Body of pancreas (tissue), 4 donors: ENCODE data around the gene CLDN3. TPM values are rescaled to one million over a fixed set of nuclear protein-coding genes. Genes with fewer than 3 reads are reported as not detected.

Experiments used
- ATAC-seq: fragments of 150-250 bp; one replicate; pipeline ENCODE4 v1.9.1; 2016
- DNase-seq, 4 donors: peaks; one replicate each; pipeline ENCODE4 v3.0.0-alpha.2; 2019
- H3K27ac ChIP-seq, 4 donors: fragments of 200-600 bp; sonication (generic); 1 replicate in 3 of 4; 2 replicates in 1 of 4; pipeline versions ENCODE4 v1.5.1 to v1.6.1; 2016 to 2019; ENCODE audit warnings: mild to moderate bottlenecking in 1 of 4, mixed read lengths in 1 of 4, moderate library complexity in 1 of 4
- H3K27me3 ChIP-seq, 2 donors: fragments of 200-600 bp; sonication (generic); one replicate each; pipeline ENCODE4 v1.6.0; 2016; ENCODE audit warnings: mild to moderate bottlenecking in 1 of 2
- H3K36me3 ChIP-seq, 2 donors: fragments of 200-600 bp; sonication (generic); replicated peaks in 1 of 2; 2 replicates each; pipeline ENCODE4 v1.5.1; 2016; ENCODE audit warnings: low read depth in 2 of 2; ENCODE audit not compliant: insufficient read depth in 1 of 2
- H3K4me1 ChIP-seq: fragments of 200-600 bp; sonication (generic); one replicate; pipeline ENCODE4 v1.6.0; 2016
- H3K4me3 ChIP-seq, 2 donors: fragments of 200-600 bp; sonication (generic); 1 replicate in 1 of 2; 2 replicates in 1 of 2; pipeline ENCODE4 v1.5.1; 2016 to 2019
- H3K9me3 ChIP-seq, 3 donors: fragments of 200-600 bp; sonication (generic); 1 replicate in 2 of 3; 2 replicates in 1 of 3; pipeline ENCODE4 v1.5.1; 2016
- CTCF ChIP-seq, 7 experiments: fragments of 450-650 bp in 4 of 7; fragments of 200-600 bp in 3 of 7; sonication (generic) in 3 of 7; IDR thresholded peaks; one replicate each; pipeline ENCODE4 v1.5.1; 2016 to 2019; ENCODE audit warnings: antibody characterized with exemption in 7 of 7
- POLR2A ChIP-seq, 3 donors: fragments of 450-650 bp; IDR thresholded peaks; one replicate each; pipeline ENCODE4 v1.6.1; 2016; ENCODE audit warnings: antibody characterized with exemption in 3 of 3, mild to moderate bottlenecking in 2 of 3
- WGBS, 2 donors: methylation state at CpG; one replicate each; pipeline ENCODE4 v1.1.5; 2017; 5-methylcytosine and 5-hydroxymethylcytosine counted together
- intact Hi-C: fragments of 100-400 bp; cut with DNase I; formaldehyde crosslinking; loops from one replicate; pipeline ENCODE4 v1.15.1; 2023
- total RNA-seq, 2 donors: library from RNA; depleted of rRNA; stranded (reverse); fragments of >200 nt; gene quantifications; one replicate each; pipeline ENCODE4 v1.1.0, GENCODE V29; 2016

The CLDN3 gene
- total RNA-seq, 2 donors from 2014 or later, result 94.2 to 150 TPM

- 45 to 52% methylated on average over 7 to 12 of the region's 16 CpGs for WGBS, 2 donors
- no peaks in the 10 kb centered on the region for H3K9me3 ChIP-seq
- DNase-seq (peak; percentile 88 to 95 (median 92)), ATAC-seq (peak; percentile 62)
- no peaks in the 10 kb centered on the region for H3K27me3 ChIP-seq
- peak; percentile 32 to 57 (median 56) for TF ChIP-seq POLR2A (IDR thresholded peaks at IDR 0.05)
- peak; percentile 79 to 98 (median 95) for TF ChIP-seq CTCF (IDR thresholded peaks at IDR 0.05)
- H3K4me3 ChIP-seq, result no peak overlapping the region
- H3K4me1 ChIP-seq, result peaks cover 46% of the 10 kb centered on the region
- H3K27ac ChIP-seq, result peak overlapping the region; percentile 66 to 82 (median 76)
- intact Hi-C loops, result no loop called here
- H3K36me3 ChIP-seq, result peaks cover 0 to 7% of the 10 kb centered on the region in 2 donors
Observed at GRCh38 chr7:73734619-73735527, 35.2 kb downstream of the CLDN3 start.

- H3K4me3 ChIP-seq, result no peak overlapping the region
- H3K27me3 ChIP-seq, result no peaks in the 10 kb centered on the region
- ATAC-seq, result no peak
- H3K9me3 ChIP-seq, result no peaks in the 10 kb centered on the region
- no peak for TF ChIP-seq CTCF (IDR thresholded peaks at IDR 0.05)
- H3K27ac ChIP-seq, result no peak overlapping the region
- DNase-seq, result no peak
- WGBS, 2 donors, result 38 to 63% methylated on average over 1 to 2 of the region's 2 CpGs
- intact Hi-C loops, result no loop called here
- H3K4me1 ChIP-seq, result peaks cover 30% of the 10 kb centered on the region
- peaks cover 0 to 7% of the 10 kb centered on the region in 2 donors for H3K36me3 ChIP-seq
Observed at GRCh38 chr7:73732397-73732796, 37.7 kb downstream of the CLDN3 start.

GRCh38 chr7:73730485-73730884 is 39.6 kb downstream of the CLDN3 start:
- no peaks in the 10 kb centered on the region for H3K27me3 ChIP-seq
- 25 to 34% methylated on average over 3 of the region's 3 CpGs for WGBS, 2 donors
- intact Hi-C loops, result no loop called here
- H3K4me3 ChIP-seq, result no peak overlapping the region
- TF ChIP-seq POLR2A (IDR thresholded peaks at IDR 0.05) (no peak), CTCF (IDR thresholded peaks at IDR 0.05) (no peak)
- peaks cover 11% of the 10 kb centered on the region for H3K4me1 ChIP-seq
- ATAC-seq (no peak), DNase-seq (no peak)
- no peaks in the 10 kb centered on the region for H3K36me3 ChIP-seq
- H3K9me3 ChIP-seq, result no peaks in the 10 kb centered on the region
- no peak overlapping the region for H3K27ac ChIP-seq

GRCh38 chr7:73728551-73728950 is 41.5 kb downstream of the CLDN3 start:
- H3K4me1 ChIP-seq, result no peaks in the 10 kb centered on the region
- no peak overlapping the region for H3K4me3 ChIP-seq
- no peak overlapping the region for H3K27ac ChIP-seq
- no peaks in the 10 kb centered on the region for H3K27me3 ChIP-seq
- no peak for TF ChIP-seq CTCF (IDR thresholded peaks at IDR 0.05)
- TF ChIP-seq POLR2A (IDR thresholded peaks at IDR 0.05), result no peak
- intact Hi-C loops, result loop anchor here (5.0 to 10.0 kb wide), 2 partner anchors 54 to 121 kb away; no protein-coding TSS in a partner anchor
- 38 to 55% methylated on average over 5 of the region's 5 CpGs for WGBS, 2 donors
- no peak for DNase-seq
- no peak for ATAC-seq
- H3K36me3 ChIP-seq, result no peaks in the 10 kb centered on the region
- no peaks in the 10 kb centered on the region for H3K9me3 ChIP-seq
